Left cardiac atrium (tissue), 4 donors: Measurements from ENCODE around the gene PKM. TPM values are rescaled to one million over a fixed set of nuclear protein-coding genes. Genes with fewer than 3 reads are reported as not detected.

Source experiments
- ATAC-seq, 2 donors: fragments of 200-7000 bp; cut with Tn5 transposase; one replicate each; pipeline ENCODE4 v1.9.1; 2020; ENCODE audit warnings: mild to moderate bottlenecking in 2 of 2, moderate library complexity in 2 of 2
- DNase-seq: peaks from one replicate; pipeline ENCODE4 v3.0.0-alpha.2; 2020
- intact Hi-C, 2 donors: fragments of 100-400 bp; cut with DNase I; formaldehyde crosslinking; loops; one replicate each; pipeline versions ENCODE4 v1.14.1 to v1.15.1; 2022 to 2023
- total RNA-seq, 2 donors: library from RNA; stranded (reverse); fragmentation: NEBNext Ultra II Directional; extraction: Animal tissue kit (Norgen Biotek cat#: 25700); gene quantifications; one replicate each; pipeline ENCODE4 v1.2.1, GENCODE V29; 2021
- donor health status: DM: no; HTN: yes; CAD: no.
- donor health status: DM: no; HTN: yes; CAD: no; lungs with severe emphysema.
- donor health status: DM: yes; HTN: yes; CAD: no.
- donor health status: Dilated cardiomyopathy.

The PKM gene
- total RNA-seq, 2 donors from 2014 or later: 881 to 1,100 TPM

DNA sequence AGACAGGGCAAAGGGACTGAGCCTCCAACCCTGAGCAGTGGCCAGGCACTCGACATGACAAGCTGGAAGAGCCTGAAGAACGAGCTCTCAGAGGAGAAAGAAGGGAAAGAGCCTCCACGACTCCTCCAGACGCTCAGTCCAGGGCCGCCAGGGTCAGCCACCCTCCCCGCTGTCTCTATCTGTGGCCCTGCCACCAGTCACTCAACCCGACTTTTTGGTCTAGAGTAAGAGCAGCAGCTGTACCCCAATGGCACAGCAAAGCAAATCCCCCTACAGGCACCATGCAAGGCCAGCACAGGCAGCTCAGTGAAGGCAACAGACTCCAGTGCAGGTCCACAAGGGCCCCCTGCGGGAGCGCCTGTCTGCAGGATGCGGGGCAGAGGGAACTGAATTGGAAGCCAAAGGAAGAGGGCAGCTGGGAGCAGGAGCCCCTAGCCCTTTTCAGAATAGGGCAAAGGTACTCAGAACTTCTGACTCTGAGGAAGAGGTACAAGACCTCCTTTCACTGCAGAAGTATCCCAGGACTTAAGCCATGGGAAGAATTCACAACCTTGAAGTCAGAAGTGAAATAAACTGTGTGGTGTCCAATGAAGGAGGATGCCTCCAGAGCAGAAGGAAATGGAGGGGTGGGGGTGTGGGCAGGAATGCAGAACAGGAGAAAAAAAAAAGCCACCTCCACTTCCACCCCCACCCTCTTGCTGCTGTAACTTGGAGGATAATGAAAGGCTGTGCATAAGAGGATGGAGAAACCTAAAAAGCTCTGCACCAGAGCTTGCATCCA lies 24.9 kb downstream of the PKM start:
- no peak for DNase-seq
- intact Hi-C loops: no loop called here
- ATAC-seq: no peak

DNA sequence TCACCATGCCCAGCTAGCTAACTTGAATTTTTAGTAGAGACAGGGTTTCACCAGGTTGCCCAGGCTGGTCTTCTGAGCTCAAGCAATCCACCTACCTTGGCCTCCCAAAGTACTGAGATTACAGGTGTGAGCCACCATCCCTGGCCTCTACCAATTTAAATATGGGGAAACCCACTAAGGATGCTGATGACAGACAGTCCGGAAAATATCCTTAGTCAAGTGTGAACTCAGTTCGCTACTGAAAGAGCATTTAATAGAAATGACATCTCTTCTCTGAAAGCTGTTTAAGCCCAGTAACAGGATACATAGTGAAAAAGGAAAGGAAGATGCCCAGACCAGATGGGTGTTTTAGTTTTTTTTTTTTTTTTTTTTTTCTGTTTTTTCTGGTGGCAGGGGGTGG lies 25.7 kb downstream of the PKM start:
- ATAC-seq: no peak
- DNase-seq: no peak
- intact Hi-C loops: no loop called here

DNA sequence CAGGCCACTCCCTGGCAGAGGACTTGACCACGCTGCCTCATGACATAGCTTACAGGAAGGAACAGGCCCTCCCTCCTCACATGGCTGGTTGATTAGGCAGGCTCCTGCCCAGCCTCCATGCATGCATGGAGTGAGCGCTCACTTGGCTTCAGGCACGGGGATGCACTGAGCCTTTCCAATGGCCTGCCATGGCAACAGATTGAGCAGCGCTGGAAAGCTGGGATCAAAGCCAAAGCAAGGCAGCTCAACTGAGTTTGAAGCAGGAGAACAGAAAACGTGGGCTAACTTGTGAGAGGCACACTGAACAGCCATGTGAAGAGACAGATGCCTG lies 27.5 kb downstream of the PKM start:
- intact Hi-C loops: loop anchor here in 1 of 2 donors (5.0 kb wide), 1 partner anchor 69 kb away; the partner anchor contains the start of gene PARP6
- DNase-seq (peak; percentile 82), ATAC-seq (peak; percentile 77 to 86)

DNA sequence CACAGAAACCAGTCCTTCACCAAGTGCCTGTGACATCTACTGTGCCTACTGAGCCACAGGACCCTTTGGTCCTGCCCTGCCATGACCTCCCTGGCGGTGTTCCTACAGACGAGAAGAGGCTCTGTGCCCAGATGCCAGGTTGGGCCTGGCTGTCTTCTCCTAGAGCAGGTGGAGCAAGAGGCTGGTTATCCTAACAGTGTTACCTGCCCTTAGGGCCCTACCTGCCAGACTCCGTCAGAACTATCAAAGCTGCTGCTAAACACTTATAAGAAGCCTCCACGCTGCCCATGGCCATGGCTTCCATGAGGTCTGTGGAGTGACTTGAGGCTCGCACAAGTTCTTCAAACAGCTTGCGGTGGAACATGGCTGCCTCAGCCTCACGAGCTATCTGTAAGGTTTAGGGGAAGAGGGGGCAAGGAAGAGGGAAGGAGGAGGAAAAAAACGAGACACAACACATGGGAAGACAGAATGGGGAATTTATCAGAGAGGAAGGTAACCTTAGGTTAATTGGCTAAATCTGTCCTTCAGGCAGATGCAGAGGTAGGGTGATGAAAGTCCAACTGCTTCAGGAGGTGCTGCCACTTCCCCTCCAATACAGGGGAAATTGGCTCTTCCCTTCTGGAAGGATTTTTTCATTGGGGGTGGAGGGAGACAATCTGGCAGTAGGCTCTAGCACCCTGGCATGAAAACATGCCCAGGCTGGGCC lies 28.0 kb downstream of the PKM start:
- ATAC-seq (no peak), DNase-seq (no peak)
- intact Hi-C loops: loop anchor here in 1 of 2 donors (5.0 kb wide), 1 partner anchor 69 kb away; the partner anchor contains the start of gene PARP6

DNA sequence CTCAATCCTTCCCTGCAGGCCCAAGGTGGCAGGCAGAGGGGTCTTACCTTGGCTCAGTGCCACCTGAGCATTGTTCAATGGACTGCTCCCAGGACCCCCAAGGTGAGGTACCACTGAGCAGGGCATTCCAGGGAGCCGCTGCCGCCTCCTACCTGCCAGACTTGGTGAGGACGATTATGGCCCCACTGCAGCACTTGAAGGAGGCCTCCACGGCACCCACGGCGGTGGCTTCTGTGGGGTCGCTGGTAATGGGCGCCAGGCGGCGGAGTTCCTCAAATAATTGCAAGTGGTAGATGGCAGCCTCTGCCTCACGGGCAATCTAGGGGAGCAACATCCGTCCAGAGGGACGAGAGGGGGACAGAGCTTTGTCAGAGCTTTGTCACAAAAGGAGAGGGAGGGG lies 28.7 kb downstream of the PKM start:
- intact Hi-C loops: loop anchor here in 1 of 2 donors (5.0 kb wide), 1 partner anchor 70 kb away; the partner anchor contains the start of gene PARP6
- DNase-seq (no peak), ATAC-seq (no peak)

DNA sequence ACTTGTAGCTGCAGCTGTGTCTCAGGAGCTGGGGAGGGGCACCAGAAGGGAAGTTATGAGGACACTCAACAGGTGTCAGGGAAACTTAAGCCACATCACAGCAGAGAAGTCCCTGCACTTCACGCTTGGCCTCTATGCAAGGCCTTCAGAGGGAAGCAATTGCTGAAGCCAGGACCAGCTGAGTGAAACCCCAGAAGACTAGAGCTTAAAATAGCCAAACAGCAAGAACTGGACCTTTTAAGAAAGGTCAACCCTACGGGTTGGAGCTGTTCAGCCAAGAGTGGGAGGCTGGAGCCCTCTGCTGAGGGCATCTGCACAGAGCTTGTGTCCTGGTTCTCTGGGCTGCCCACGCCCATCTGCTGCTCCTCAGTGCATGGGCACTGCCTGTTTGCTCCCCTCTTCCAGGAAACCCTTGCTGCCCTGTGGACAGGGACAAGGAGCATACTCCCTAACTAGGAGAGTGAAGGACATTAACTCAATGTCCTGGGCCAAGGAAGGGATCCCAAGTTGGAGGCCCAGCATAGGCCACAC lies 29.5 kb downstream of the PKM start:
- no peak for DNase-seq
- ATAC-seq: no peak
- intact Hi-C loops: loop anchor here in 1 of 2 donors (5.0 kb wide), 1 partner anchor 71 kb away; the partner anchor contains the start of gene PARP6

DNA sequence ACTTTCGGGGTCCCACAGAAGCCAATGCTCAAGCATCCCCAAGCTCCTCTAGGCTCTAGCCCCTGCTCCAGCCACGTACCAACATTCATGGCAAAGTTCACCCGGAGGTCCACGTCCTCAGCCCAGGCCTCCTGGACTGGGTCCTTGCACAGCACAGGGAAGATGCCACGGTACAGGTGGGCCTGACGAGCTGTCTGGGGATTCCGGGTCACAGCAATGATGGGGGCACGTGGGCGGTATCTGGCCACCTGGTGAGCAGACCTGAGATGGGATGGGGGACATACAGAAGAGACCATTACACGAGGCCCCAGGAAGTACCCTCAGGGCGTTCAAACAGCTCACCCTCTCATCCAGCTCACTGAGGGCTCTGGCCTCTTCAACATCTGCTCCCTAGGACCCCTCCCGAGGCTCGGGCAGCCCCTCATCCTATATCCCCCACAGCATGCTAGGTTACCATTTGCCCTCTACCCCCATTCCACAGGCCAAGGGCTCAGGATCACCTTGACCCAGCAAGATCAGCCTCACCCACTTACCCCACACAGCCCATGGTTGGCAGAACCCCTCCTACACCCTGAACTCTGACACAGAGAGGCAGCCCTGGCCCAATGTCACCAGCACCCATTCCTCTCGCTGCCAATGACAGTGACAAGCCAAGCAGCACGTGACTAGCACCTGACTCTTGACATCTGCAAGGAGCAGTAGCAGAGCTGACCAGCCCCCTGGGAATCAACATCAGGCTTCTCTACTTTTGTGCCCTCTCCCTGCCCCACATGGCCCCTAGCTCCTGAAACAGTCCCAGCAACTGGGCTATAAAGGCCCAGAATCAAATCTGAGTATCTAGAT lies 30.4 kb downstream of the PKM start:
- intact Hi-C loops: loop anchor here in 1 of 2 donors (5.0 kb wide), 1 partner anchor 72 kb away; the partner anchor contains the start of gene PARP6
- no peak for DNase-seq
- ATAC-seq: peak in 1 of 2 donors; percentile 1

DNA sequence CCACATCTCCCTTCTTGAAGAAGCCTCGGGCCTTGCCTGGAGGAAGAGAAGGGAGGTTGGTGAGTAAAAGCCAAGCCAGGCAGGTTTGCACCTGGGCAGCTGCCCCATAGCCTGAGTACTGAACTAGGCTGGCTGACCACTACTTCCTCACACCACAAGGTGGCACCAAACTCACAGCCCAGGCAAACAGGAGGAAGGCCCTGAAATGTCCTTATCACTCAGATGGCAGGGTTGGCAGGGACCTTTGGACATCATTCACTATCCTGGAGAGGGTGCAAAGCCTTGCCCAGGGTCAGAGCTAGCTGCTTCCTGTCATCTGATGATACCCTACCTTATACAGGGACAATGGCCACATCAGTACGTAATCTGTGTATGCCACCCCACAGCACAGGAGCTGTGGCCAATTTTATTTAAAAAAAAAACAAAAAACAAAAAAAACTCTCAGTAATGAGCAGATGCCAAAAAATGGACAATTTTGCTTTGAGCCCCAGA lies 31.2 kb downstream of the PKM start:
- ATAC-seq (peak; percentile 45 to 55), DNase-seq (peak; percentile 75)
- intact Hi-C loops: loop anchor here in 1 of 2 donors (5.0 kb wide), 1 partner anchor 73 kb away; the partner anchor contains the start of gene PARP6

DNA sequence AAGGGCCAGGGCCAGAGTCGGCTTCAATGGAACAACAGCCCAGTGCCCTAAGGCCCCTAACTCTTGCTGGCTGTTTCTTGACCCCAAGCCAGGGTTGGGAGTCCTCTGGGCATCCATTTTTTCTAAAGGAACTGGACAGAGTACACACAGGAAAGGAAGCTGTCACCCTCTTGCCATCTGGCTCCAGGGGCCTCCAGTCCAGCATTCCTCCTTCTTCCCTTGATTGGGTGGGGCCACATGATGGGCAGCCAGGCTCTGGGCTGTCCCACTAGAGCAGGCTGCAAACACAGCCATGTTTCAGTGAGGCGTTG lies 31.8 kb downstream of the PKM start:
- intact Hi-C loops: no loop called here
- ATAC-seq (no peak), DNase-seq (no peak)

DNA sequence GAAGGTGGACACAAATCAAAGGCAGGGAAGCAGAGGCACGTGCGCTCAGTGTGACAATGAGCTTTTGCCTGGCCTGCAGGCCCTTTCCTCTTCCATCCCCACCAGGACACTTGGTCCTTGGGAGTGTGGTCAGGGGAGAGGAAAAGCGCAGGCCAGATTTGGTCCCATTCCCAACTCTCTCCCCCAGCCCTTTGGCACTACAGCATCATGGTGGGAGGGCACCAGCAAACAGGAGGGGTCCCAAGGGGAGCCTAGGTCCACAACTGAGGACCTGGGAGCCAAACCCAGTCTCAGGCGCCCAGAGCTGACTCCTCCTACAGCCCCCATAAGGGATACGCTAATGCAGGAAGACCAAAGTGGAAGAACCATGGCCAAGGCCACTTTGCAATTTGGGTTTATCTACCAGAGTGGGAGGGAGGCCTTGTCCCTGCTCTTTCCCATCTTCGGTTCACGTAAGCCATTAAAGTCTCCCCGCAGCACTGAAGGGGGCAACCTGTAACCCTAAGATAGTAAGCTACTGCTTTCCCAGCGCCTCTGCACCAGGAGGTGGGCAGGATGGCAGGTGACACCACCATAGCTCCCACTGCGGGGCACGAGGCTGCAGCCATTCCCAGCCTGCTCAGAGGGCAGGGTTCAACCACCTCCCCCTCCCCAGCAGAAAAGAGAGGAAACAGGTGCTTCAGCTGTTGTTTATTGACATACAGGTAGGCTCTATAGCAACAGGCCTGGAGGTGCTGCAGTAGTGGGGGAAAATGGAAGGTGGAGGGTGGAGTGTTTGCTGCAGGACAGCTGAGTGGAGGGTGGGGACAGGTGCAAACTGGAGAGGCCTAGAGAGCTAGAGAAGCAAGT lies 32.4 kb downstream of the PKM start:
- ATAC-seq (no peak), DNase-seq (no peak)
- intact Hi-C loops: no loop called here

DNA sequence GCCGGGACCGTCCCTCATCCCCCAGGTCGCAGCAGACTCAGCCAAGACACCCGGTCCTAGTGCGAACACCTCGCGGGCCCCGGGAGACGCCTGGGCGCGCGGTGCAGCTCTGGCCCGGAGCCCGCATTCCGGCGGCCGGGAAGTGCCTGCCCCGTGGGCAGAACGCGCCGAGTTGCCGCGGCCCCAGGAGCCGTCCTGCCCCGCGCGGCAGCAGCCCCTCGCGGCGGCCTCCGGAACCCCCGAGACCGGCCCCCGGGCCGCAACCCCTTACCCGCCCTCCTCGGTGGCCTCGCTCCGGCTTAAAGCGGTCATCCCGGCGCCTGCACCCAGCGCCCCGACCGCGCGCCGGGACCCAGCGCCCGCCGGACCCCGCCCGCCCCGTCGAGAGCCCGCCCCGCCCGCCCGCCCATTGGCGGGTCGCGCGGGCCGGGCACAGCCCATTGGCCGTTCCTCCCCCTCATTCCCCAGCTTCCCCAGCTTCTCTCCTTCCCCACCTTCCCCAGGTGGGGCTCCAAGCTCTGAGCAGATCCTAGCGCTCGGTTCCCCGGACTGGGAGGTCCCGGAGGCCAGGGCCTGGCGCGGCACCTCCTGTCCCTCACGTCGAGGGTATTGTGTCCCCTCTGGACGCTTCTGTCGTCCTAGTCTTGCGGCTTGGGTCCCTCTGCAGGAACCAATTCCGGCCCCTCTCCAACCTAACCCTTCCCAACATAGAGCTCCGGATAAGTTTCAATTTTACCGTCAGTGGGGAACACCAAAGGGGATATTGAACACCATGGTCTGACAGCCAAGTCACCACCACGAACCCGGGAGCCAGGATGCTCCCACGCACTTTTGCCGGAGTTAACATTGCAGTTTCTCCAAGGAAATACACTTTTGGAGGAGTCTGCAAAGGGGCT lies 33.3 kb downstream of the PKM start, which contains the start of gene GRAMD2A:
Gene GRAMD2A (minus strand): TSS at position 328 of the 896 bp plus-strand sequence.
- no peak for DNase-seq
- intact Hi-C loops: no loop called here
- ATAC-seq: peak; percentile 59 to 65

DNA sequence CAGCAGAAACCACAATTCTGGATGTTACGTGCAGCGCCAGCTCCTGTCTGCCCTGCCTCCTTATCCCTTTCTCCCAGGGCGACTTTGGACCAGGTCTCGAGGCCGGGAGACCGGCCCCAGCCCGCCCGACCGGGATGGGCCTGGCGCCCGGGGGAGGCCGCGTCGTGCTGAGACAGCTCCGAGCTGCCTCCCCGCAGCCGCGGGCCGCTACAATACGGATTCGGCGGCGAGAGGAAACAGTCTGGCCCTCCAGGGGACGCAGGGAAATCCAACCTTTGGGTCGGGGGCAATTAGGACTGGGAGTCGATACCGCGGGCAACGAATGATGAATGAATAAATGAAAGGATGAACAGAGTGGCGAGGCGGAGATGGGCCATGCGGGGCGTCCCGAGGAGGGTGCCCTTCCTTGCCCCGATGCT lies 33.9 kb downstream of the PKM start:
- ATAC-seq: peak; percentile 14 to 24
- intact Hi-C loops: no loop called here
- DNase-seq: no peak

DNA sequence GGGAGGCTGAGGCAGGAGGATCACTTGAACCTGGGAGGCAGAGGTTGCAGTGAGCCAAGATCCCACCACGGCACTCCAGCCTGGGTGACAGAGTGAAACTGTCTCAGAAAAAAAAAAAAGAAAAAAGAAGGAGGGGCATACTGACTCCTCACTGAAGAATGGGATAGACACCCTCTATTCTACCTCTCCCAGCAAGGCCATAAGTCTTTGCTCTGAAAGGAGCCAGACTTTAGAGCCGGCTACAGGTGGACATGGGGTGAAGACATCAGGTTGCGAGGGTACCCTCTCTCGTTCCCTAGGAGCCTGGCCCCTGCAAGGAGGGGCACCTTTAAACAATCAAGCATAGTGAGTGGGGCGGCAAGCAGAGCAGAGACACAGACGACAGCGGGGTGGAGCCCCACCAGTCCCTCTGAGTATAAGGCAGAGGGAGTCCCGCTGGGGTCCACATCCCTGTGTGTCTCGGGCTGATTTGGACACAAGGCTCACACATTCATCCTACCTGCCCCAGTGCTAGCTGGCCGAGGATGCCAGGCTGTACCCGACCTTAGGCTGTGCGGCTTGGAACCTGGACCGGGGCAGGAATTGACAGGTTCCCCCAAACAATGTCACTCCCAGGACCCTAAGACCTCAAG lies 34.5 kb downstream of the PKM start:
- ATAC-seq: peak in 1 of 2 donors; percentile 1
- no peak for DNase-seq
- intact Hi-C loops: no loop called here

DNA sequence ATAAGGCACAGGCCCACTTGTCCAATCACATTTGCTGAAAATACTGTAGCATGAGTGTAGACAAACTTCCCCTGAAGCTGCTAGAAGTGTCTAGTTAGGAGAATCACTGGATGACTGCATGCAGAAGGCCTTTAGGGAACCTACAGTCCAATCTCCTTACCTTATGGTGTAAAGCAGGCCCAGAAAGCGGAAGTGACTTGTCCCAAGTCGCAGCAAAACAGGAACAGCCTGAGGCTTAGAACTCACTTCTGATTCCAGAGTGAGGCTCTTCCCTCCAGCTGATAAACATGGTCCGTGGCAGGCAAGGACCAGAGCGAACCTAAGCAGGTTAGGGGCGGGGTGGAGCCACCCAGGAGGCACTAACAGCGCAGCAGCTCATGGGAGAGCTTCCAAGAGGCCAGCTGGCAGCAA lies 35.9 kb downstream of the PKM start:
- no peak for DNase-seq
- ATAC-seq: no peak
- intact Hi-C loops: no loop called here

DNA sequence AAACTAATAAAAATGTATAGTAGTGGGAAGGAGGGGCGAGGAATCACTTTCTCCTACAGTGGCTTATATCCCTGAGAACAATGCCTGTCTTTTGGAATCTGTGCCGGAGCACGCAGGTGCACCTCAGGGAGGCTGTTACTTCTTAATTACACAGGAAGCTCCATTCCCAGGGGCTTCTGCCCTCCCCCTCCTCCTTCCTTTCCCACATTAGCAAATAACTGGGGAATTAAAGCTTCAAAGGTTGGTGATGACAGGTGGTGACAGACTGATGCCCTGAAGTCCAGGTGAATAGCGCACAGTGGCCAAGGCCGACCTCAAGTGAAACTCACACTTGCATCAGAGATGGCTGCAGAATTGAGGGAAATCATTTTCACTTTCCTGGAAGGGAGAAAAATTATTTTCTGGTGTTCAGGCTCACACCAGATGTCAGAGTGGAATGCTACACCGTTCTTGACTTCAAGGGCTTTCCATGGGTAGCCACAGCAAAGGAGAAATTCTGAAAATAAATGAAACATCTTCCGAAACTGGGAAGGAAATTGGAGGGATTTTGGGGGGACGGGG lies 37.1 kb downstream of the PKM start:
- intact Hi-C loops: no loop called here
- DNase-seq (no peak), ATAC-seq (no peak)

DNA sequence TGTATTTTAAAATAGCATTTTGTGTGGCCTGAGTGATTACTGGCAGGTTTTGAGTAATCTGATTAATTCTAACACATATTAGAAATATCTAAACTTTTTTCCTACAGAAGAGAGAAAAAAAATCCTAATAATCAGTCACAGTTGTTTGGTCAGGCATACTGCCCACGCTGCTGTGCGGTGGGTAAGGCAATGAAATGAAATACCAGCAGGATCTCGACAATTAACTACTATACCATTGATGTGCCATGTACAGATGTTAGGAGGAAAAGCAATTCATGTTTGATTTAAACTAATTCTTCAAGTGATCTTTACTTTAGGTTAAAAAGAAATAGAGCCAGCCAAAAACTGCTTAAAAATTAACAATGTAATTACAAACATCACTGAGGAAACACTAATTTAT lies 38.6 kb downstream of the PKM start:
- ATAC-seq (no peak), DNase-seq (no peak)
- intact Hi-C loops: no loop called here
